Measurements from ENCODE around the gene BCR. TPM values are rescaled to one million over a fixed set of nuclear protein-coding genes. Genes with fewer than 3 reads are reported as not detected.

BCR gene
- total RNA-seq, 2 donors from 2014 or later, result 27.0 to 41.3 TPM

DNA sequence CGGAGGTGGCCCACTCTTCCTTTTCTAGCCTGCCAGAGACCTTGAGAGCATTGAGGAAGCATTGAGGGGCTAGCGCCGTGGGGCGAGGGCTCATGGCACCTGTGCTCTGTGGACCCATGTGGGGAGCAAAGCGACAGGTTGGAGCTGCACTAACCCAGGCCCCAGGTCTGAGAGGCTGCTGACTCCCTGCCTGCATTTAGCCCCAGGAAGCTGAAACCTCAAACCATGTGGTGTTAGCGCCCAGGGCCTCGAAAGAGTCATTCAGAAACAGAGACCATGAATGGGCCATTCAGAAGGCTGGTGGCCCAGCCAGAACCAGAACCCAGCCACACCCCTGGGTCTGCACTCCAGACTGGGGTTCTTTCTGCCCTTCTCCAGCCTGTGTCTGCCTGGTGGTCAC, 88.6 kb downstream of the BCR start:
- no peak for DNase-seq (ENCODE audit: low spot score)
- Histone ChIP-seq H3K36me3 (peaks cover 20% of the 10 kb centered on the region), H3K9me3 (no peaks in the 10 kb centered on the region), H3K4me3 (no peak overlapping the region), H3K27me3 (no peaks in the 10 kb centered on the region), H3K27ac (no peak overlapping the region), H3K4me1 (no peaks in the 10 kb centered on the region)
- no peak for TF ChIP-seq CTCF (IDR thresholded peaks at IDR 0.05)

DNA sequence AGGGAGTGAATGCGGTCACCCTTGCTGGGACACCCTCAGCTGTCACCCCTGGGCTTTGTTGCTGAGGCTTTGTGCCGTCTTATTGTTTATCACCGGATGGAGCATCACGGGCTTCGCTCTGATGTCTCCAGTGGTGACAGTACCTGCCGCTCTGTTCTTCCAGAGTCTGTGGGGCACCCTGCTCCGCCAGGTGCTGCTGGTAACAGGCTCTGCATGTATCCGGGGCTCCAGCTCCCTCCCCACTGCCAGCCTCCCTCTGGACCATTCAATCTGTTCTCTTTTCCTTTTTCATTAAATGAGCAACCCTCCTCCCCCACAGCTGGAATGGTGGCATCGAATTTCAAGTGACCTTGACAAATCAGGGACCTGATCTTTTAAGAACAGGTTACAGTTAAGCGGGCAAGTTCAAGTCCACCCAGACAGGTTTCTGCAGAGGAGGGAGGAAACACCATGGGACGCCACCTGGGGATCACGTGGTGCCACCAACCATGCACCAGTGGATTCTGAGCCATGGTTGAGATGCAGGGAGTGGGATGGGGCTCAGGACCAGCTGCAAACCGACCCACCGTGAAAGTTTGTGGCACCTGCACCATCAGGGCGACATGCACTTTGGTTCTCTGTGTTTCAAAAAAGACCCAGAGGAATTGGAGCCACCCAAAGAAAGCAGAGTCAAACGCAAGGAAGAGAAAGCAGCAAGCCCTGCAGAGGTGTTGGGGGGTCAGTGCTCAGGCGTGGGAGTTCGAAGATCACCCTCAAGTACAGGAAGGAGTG, 89.3 kb downstream of the BCR start:
- Histone ChIP-seq H3K4me1 (no peaks in the 10 kb centered on the region), H3K9me3 (no peaks in the 10 kb centered on the region), H3K4me3 (no peak overlapping the region), H3K36me3 (peaks cover 23% of the 10 kb centered on the region), H3K27ac (no peak overlapping the region), H3K27me3 (no peaks in the 10 kb centered on the region)
- TF ChIP-seq CTCF (IDR thresholded peaks at IDR 0.05), result no peak
- DNase-seq (ENCODE audit: low spot score), result no peak

GRCh38 chr22:23270212-23270733, 90.0 kb downstream of the BCR start:
- Histone ChIP-seq H3K9me3 (no peaks in the 10 kb centered on the region), H3K4me3 (no peak overlapping the region), H3K4me1 (no peaks in the 10 kb centered on the region), H3K27me3 (no peaks in the 10 kb centered on the region), H3K36me3 (peaks cover 29% of the 10 kb centered on the region), H3K27ac (no peak overlapping the region)
- TF ChIP-seq CTCF (IDR thresholded peaks at IDR 0.05), result no peak
- DNase-seq (ENCODE audit: low spot score), result no peak

DNA sequence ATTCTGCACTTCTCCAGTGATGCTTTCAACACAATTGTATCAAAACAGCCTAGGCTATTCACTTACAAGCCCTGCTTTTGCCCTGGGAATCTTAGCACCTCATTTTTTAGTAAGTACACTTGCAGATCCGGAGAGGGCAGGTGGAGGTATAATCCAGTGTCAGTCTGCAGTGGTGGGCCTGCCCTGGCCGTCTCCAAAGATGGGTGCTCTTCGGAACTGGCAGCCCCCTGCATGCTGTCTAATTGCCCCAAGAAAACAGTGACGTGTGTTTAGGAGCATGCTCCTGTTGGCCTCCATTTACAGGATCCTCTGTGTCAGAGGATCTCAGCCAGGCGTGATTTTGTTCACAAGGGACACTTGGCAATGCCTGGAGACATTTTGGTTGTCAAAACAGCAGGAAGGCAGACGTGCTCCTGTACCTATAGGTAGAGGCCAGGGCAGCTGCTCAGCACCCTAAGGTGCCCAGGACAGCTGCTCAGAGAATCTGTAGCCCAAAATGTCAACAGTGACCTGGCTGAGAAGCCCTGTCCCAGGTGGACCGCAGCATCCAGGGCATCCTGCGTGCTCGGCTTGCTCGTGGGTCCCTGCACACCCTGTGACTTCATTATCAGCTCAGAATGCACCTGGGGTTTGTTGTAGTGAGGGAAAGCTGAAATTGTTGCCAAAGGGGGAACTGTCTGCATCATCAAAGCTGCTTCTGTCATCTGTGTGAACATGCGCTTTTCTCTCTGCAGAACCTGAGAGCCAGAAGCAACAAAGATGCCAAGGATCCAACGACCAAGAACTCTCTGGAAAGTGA, 90.7 kb downstream of the BCR start:
- no peak overlapping the region for H3K4me3 ChIP-seq
- peaks cover 29% of the 10 kb centered on the region for H3K36me3 ChIP-seq

GRCh38 chr22:23271597-23271908, 91.2 kb downstream of the BCR start:
- H3K27me3 ChIP-seq, result no peaks in the 10 kb centered on the region
- TF ChIP-seq CTCF (IDR thresholded peaks at IDR 0.05), result no peak
- no peaks in the 10 kb centered on the region for H3K4me1 ChIP-seq
- DNase-seq (ENCODE audit: low spot score), result no peak
- peaks cover 29% of the 10 kb centered on the region for H3K36me3 ChIP-seq
- no peak overlapping the region for H3K4me3 ChIP-seq
- H3K9me3 ChIP-seq, result no peaks in the 10 kb centered on the region
- no peak overlapping the region for H3K27ac ChIP-seq

More for the DNA sequence above, 90.7 kb downstream of the BCR start:
- H3K9me3 ChIP-seq, result no peaks in the 10 kb centered on the region
- no peaks in the 10 kb centered on the region for H3K4me1 ChIP-seq
- no peak overlapping the region for H3K27ac ChIP-seq
- no peak for TF ChIP-seq CTCF (IDR thresholded peaks at IDR 0.05)
- H3K27me3 ChIP-seq, result no peaks in the 10 kb centered on the region
- DNase-seq (ENCODE audit: low spot score), result no peak

Data from right atrium auricular region (tissue), 2 donors.